ENCODE measurements around the gene MDFIC.

DNA sequence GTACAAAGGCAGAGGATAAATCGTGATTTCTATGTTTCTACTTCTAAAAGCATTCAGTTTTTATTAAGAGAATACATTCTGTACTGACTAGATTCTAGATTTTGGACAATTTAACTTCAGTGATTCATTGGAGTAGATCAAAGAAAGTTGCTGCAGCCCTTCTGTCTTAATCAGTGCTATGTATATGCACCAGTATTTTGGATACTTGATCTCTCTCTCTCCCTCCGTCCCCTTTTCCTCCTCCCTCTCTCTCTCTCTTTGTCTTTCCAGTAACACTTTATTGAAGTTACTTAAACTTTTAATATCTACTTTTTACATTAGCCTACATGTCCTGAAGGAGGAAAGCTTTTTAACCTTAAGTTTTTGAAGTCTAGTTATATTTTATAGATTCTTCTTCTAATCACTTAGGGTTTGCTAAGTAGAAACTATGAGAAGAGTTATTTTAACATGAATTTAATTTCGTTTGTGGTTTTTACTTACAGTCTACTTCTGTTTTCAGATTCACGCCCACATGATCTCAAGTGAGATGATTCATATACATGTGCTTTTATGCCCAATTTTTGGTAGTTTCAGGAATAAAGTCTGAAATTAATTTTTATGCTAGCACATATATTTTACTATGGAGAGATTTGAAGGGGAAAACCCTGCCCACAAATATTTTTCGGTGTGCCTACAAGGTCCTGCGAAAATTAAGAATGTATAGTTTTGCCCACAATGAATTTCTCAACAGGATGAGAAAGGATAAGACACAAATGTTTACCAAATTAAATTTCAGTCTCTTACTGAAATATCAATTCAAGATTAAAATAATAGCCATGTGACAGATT is 9.1 kb downstream of the MDFIC start:
- TF ChIP-seq CTCF (IDR thresholded peaks at IDR 0.05) (no peak), POLR2A (IDR thresholded peaks at IDR 0.05) (no peak)

All from thyroid gland (tissue), 4 donors.